GM18868 (cell line): ENCODE measurements around the gene PLEKHA5.
"Not testable (repeated sequence)": the region's sequence is repeated elsewhere in the genome, so short reads cannot be mapped to it uniquely, and the experiment has no call there.

Experiments
- ATAC-seq: cut with Tn5 transposase; IDR thresholded peaks from one replicate; pipeline ENCODE4 v1.9.1; 2021; ENCODE audit warnings: mild to moderate bottlenecking, moderate library complexity; ENCODE audit not compliant: unreplicated experiment

Gene PLEKHA5

DNA sequence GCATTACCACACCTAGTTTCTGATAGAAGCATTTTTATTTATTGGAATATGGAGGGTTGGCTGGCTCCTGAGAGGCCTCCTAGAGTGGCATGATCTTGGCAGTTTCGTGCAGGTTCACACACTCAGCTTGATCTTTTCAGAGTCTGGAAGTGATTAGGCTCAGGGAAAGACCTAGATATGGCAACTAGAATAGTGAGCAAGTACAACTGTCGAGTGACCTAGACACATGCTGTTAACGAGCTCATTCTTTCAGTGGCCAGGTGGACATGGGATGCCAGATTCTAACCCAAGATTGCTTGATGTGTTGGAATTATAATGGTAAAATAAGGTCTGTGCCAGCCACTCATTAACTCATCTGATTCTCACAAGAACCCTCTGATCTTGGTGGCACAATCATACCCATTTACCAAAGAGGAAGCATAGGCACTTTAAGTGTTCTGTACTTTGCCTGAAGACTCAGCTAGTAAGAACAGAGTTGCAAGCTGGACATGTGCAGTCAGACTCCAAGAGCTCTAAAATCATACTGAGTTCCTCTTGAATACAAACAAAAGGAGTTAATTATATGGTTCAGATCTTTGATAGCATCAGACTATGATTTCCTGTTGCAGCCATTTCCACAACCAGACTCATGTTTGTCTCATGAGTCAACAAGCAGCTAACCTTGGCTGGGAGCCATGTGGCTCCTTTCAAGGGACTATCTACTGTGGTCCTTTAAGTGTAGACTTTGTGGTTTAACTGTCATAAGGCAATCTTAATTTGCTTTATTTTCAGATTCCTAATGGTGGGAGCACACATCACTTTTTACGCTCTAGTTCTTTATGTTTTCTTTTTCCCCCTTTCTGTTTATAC lies 144.2 kb downstream of the PLEKHA5 start:
- ATAC-seq, result no peak

DNA sequence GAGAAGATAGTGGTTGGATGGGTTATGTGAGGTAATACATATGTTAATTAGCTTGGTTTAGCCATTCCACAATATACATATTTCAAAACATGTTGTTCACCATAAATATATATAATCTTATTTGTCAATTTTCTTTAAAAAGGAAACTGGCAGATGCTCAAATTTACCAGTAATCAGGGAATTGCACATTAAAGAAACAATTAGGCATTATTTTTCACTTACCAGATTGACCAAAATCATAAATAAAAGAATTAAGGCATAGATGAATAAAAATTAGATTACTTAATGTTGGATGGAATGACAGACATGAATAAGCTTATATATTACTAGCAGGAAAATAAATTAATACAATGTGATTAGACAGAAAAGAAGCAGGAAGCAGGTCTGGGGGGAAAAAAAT lies 147.2 kb downstream of the PLEKHA5 start:
- no peak for ATAC-seq

DNA sequence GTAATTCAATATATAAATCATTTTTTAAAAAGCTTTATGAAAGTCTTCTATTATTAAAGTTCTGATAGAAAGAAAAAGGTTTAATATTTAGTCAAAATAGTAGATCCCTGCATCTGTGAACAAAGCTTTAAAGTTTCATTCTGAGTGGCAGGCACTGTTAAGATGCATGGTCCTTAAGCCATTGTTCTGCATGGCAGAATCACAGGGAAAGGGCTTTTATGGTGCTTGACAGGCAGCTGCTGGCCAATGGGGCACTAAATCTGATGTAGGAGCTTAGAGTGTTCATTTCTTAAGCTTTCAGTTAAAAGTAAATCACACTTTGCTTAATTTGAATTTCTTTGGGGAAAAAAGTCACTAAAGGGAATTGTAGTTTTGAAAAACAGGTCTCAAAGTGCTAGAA lies 148.2 kb downstream of the PLEKHA5 start:
- no peak for ATAC-seq

DNA sequence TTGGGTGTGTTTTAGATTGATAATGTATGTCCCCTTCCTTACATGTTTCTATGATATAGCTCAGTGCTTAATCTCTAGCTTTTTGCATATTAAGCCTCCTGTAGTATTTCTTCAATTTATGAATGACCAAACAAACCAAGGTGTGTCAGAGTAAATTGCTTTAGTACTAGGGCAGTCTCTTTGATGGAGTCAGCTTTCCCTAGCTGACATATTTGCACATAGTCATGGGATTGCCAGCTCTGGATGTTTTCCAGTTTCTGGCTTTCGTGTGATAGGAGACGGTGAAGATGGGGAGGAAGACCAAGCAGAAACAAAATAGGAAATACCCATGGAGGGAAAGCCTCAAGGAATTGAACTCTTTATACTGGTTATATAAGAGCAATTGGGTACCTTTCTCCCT lies 148.9 kb downstream of the PLEKHA5 start:
- ATAC-seq, result no peak

DNA sequence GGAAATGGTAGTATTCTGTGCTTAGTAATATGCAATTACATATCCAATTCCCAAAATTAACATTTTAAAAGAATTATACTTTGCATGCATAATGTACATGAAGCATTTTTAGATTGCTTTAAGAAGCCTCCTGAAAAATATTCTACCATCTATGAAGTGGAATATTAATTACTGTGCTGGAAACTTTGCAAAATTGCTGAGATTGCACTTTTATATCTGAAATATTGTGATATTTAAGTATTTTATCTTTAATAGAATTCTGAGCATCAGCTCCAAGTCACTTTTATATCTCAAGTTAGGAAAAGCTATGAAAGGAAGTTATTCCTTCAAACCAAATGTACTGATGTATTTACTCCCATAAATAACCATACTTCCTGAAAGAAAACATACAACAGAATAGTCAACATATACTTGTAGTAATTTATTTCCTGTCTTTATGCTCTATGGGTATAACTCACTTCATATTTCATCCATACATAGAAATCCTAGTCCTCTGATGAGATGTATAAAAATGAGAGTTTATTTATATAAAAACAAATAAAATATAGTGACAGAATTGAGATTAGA lies 152.7 kb downstream of the PLEKHA5 start:
- no peak for ATAC-seq

DNA sequence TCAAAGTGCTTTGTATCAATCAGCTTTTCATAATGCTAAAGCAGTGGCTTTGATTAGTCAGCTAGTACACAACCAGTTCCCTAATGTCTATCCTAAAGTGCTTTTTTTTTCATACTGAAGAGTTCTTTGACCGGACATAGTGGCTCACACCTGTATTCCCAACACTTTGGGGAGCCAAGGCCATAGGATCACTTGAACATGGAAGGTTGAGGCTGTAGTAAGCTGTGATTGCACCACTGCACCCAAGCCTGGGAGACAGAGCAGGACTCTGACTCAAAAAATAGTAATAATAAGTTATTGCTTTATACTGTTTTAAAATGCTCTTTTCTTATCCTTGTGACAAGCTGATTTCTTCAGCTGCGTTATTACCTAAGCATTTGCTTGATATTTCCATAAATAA lies 155.1 kb downstream of the PLEKHA5 start:
- ATAC-seq, result no peak

DNA sequence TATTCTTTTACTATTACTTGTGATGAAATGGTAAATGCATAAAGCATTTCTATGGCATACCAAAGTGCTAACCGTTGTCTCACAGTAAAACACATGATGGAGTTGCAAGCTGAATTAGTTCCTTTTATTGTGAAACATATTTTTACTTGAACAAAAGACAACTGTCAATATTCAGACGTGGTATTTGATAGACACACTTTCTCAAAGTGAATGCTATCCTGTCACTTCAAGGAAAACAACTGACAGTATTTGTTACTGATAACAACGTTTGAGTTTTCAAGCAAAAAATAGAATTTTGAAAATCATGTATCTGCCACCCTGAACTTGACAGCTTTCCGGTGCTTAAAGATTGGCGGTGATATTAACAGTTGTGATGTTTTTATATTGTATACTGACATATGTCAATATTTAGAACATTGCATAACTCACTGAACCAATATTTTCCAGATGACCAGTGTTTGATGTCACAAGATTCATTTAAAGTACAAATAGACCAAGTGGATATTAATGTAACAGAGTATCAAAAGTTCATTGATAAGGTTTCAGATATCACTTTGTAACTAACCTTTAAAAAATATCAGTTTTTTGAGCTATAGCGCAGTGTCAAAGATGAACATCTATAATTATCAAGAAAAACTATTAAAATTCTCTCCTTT lies 156.4 kb downstream of the PLEKHA5 start:
- ATAC-seq, result no peak

DNA sequence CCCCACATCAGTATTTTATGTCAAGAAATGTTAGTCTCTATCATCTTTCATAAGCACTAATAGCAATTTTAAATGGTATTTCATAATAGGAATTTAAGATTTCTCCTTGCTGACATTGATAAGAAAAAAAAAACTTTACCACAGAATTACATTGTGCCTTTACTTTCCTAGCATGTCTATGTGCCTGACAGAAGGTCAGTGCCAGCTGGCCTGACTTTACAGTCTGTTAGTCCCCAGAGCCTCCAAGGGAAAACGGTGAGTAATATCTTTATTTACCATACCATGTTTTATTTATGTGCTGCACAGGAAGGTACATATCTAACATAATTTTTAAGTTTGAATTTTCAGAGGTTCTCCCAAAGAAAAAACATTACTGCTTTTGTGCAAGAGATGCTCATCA lies 157.8 kb downstream of the PLEKHA5 start:
- no peak for ATAC-seq

DNA sequence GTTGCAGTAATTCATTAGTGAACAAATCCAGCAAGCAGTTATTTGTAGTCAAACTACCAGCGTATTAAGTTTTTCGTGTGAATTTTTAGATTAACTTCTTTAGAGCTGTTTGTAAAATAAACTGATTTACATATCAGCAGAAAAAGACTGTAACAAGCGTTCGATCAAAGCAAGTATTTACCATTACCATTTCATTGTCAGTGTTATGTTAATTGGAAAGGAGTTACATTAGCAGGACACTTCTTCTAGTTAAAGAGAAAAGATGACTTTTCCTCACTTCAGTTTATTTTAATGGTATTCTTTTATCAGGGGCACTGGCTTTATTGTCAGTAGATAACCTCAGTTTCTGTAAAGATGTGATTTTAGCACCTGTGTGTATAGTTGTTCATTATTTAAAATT lies 158.6 kb downstream of the PLEKHA5 start:
- no peak for ATAC-seq

DNA sequence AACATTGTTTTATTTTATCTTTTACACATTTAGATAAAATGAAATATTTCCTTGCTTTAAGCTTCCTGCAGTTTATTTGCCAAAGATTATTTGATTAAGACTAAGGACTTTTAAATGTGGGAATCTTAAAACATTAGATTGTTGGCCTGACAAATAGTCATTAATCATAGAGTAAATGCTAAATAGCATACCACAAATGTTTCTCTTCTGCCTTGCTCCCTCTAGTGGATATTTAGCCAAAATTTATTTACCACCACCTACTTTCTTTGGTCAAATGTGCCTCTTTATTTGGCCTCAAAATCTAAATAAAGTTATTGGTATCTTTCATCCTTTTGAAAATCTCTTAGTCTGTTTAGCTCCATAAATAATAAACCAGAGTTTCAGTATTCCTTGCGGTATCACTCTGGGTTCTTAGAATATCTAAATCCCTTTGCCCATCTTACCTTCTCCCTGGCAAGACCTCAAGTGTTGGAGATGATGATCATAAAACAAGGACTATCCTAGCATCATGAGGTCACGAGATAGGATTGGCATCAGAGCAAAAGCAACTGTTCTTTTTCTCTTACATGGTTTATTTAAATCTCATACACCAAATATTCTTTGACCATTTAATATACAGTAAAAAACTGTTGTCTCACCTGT lies 159.2 kb downstream of the PLEKHA5 start:
- ATAC-seq, result peak; percentile 82

DNA sequence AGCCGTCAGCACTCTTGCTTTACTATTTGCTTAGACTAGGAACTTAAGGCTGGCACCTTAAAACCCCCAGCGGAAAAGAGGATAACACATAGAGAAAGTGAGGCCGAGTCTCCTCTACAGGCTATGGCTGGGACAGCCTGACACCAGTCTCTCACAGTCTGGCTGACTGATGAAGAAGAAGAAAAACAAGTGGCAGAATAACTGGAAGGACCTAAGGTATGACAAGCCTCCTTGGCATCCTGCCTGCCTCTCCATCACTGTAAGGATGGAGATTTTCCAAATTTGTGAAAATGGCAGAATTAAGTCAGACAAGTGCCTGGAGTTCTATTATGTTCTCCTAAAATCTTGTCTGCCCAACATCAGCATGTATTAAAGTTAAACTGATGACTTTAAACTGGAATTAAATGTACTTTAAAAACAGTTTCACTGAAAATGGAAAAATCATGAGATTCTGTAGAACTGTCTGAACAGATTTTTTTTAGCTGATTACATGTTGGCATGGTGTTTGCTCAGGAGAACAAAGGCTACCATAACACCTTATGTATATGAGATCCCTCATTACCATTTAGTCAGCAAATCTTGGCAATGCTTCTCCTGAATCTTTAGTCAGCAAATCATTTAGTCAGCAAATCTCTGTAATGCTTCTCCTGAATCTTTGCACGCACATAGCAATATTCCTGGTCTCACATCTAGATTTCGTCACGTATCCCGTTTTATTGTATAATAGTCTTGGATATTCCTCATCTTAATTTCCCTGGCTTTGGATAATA lies 169.5 kb downstream of the PLEKHA5 start:
- no peak for ATAC-seq

DNA sequence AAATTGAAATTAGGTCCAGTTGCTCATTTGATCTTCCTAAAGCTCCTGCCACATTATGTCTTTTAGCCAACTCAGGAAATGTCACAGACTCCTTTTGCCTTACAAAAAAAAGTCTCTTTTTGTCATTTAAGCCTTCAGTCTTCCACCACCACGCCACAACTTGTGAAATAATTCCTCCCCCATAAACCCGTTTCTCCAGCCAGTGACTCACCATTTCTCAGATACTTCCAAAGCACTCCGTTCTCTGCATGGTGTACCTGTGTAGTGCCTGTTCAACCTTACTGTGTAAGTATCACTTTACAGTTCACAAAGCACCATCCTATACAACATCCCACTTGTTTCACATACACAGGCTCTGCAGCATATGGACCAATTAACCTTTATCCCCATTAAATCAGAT lies 170.2 kb downstream of the PLEKHA5 start:
- no peak for ATAC-seq

DNA sequence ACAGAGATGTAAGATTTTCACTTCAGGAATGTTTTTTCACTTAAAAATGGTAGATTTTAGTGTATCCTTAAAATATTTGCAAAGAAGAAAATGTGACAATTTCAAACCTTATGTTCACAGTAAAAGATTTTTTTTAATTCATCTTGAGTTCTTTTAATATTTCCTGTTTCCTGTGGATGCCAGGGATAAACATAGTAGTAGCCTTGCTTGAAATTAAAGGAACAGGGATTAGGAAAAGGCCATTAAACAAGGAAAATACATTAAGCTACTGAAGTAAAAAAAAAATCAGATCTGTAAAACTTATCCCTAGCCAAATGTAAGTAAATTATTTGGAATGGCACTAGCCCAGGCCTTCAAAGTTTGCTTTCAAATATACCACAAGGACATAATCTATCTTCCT lies 171.7 kb downstream of the PLEKHA5 start:
- ATAC-seq, result no peak

DNA sequence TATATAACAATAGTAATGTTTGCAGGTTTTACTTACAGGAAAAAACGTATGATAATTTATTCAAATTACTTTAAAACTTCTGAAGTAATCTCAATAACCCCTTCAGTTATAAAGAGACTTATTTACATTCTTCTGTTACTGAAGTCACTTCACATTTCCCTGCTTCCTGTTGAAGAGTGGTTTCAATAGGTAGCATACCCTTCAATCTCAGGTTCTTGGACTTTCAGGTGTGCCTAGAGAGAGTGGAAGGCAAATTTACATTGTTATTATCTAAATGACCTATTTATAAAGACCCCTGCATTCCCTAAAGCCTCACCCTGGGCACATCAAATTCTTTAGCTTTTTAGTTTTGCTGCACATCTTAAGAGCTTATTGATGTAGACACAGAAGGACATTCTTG lies 172.2 kb downstream of the PLEKHA5 start:
- no peak for ATAC-seq

DNA sequence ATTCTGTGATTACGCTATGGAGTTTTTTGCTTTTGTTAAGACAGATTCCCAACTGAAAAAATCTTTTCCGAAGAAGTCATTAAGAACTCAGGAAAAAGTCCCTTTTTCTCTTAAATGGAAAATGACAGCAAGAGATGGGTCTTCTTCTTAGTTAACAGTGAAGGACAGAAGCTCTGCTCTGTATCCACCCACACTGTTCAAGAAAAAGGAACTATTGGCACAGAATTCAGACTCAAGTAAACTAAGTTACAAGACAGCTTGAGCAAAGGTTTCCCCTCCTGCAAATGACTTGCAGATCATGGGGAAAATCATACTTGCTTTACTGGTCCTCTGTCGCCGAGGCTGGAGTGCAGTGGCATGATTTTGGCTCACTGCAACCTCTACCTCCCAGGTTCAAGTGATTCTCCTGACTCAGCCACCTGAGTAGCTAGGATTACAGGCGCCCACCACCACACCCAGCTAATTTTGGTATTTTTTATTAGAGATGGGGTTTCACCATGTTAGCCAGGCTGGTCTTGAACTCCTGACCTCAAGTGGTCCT lies 172.6 kb downstream of the PLEKHA5 start:
- no peak for ATAC-seq

DNA sequence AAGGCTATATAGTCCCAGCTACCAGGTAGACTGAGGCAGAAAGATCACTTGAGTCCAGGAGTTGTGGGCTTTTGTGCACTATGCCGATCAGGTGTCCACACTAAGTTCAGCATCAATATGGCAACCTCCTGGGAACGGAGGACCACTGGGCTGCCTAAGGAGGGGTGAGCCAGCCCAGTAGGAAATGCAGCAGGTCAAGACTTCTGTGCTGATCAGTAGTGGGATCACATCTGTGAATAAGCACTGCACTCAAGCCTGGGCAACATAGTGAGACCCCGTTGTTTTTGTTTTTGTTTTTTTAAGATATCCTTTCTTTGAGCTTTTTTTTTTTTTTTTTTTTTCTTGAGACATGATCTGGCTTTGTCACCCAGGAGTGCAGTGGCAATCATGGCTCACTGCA lies 174.0 kb downstream of the PLEKHA5 start:
- ATAC-seq, result no peak

DNA sequence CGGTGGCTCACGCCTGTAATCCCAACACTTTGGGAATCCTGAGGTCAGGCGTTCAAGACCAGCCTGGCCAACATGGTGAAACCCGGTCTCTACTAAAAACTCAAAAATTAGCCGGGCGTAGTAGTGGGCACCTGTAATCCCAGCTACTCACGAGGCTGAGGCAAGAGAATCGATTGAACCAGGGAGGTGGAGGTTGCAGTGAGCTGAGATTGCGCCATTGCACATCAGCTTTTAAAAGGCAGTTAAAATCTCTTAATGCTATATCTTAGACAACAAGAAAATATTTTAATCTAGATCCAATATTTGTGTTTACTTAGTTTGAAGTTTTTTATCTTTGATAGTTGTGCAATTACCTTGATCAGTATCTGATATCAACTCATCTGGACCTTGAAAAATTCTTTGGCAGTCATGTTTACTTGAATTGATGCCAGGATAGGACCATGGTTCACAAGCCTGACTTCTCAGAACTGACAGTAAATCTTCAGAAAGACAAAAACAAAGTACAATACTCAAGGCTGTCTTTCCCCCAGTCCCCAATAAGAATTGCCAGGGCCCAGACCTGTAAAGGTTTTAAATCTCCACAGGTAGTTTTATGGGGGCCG lies 174.7 kb downstream of the PLEKHA5 start:
- no peak for ATAC-seq

DNA sequence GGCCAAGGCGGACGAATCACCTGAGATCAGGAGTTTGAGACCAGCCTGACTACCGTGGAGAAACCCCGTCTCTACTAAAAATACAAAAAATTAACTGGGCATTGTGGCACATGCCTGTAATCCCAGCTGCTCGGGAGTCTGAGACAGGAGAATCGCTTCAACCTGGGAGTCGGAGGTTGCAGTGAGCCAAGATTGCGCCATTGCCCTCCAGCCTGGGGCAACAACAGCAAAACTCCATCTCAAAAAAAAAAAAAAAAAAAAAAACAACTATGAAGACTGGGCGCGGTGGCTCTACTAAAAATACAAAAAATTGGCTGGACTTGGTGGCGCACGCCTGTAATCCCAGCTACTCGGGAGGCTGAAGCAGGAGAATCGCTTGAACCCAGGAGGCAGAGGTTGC lies 176.1 kb downstream of the PLEKHA5 start:
- not testable (repeated sequence) for ATAC-seq

DNA sequence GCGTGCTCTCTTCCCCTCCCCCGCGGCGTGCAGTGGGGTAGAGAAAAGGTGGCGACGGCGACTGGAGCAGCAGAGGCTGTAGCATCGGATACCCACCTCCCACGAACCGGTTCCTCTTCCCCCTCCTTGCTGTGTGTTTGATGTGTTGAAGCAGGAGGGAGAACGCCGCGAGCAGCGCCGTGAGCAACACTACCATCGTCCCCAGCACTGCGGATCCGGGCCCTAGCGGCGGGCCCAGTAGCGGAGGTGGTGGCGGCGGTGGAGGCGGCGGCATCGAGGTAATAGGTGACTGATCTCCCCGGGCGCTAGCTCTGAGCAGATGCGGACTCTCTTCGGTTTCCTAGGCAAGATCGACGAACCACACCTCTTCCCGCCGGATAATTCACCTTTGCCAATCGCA lies 176.8 kb downstream of the PLEKHA5 start:
- no peak for ATAC-seq

DNA sequence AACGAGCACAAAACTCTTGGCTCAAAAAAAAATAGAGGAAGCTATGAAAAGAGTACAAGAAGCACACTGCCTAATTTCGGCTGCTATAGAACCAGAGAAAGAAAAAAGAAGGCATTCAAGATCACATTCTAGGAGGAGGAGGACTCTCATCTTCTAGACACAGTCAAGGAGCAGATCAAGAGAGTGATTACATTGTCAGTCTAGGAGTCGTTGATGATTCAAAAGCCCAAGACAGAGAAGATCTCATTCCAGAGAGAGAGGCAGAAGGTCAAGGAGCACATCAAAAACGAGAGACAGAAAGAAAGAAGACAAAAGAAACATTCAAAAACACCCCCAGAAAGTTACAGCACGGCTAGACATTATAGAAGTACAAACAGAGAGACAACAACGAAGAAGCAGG lies 177.9 kb downstream of the PLEKHA5 start:
- ATAC-seq, result no peak
